Activated naive CD4-positive, alpha-beta T cell treated with anti-CD3 and anti-CD28 coated beads, Interleukin-2, amount 50 U/mL, for 16 hours (primary cell): ENCODE measurements around the gene PDCD4.
A peak's percentile ranks its signal among the peaks of the same experiment; 100 is the strongest.
"Not testable (repeated sequence)": the region's sequence is repeated elsewhere in the genome, so short reads cannot be mapped to it uniquely, and the experiment has no call there.

Experiments used
- DNase-seq: peaks from one replicate; pipeline ENCODE4 v3.0.0-alpha.2; 2020

PDCD4 gene

GRCh38 chr10:110887560-110887959, 15.8 kb downstream of the PDCD4 start:
- no peak for DNase-seq

DNA sequence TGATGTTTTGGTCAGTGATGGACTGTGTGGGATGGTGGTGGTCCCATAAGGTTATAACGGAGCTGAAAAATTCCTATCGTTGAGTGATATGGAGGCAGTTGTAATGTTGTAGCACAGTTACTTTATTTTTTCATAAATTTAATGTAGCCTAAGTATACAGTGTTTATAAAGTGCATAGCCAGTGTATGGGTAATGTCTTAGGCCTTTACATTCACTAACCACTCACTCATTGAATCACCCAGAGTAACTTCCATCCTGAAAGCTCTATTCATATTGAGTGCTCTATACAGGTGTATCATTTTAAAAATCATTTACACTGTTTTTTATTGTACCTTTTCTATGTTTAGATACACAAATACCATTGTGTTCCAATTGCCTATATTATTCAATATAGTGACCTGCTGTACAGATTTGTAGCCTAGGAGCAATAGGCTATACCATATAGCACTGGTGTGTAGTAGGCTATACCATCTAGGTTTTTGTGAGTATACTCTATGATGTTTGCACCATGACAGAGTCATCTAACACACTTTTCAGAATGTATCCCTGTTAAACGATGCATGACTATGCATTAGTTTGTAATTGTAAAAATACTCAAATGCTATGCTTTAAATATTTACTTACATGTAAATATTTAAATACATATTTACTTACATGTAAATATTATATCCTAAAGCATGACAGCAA, 21.0 kb downstream of the PDCD4 start:
- DNase-seq, result no peak

- no peak for DNase-seq
These were observed 21.9 kb downstream of the PDCD4 start for GRCh38 chr10:110893559-110894179.

GRCh38 chr10:110897184-110897583, 25.5 kb downstream of the PDCD4 start:
- no peak for DNase-seq

- DNase-seq, result no peak
These were observed 26.7 kb downstream of the PDCD4 start for GRCh38 chr10:110898391-110898790.

GRCh38 chr10:110900983-110901382, 29.3 kb downstream of the PDCD4 start:
- no peak for DNase-seq

- peak; percentile 61 for DNase-seq
These were observed 30.5 kb downstream of the PDCD4 start for GRCh38 chr10:110901954-110902819.

GRCh38 chr10:110903280-110904278, 31.9 kb downstream of the PDCD4 start:
- peak; percentile 23 for DNase-seq

GRCh38 chr10:110910138-110910537, 38.4 kb downstream of the PDCD4 start:
- DNase-seq, result no peak

DNA sequence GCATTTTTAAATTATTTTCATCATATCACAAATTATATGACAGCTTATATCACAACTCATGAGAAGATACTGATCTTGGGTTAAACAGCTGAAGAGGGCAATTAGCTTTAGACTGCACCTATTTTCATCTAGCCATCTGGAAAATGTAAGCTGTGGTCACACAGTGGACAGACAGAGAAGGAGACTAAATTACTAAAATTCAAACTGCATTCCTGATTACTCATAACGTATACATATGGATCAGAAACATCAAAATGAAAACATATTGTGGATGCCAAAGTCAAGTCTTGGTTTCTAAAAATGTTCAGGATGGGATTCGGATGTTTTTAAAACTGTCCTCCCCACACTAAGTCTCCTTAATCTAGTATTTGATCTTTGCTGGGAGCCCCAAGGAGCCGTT, 40.6 kb downstream of the PDCD4 start:
- DNase-seq, result no peak

DNA sequence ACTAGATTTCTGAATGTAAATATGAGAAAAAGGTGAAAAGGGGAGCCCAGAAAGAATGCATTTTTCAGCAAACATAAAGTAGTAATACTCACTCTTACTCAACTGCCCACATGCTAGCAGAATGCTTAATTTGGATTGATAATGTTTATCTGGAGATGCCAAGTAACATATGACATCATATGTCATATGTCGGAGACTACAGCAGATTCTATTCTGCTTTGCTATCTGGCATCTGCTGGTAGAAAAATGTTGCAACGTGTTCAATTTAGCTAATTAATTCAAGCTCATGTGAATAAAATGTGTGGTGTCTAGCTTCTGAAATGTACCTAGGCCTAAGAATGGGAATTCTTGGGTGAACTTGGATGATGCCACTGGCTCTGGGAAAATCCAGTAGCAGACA, 42.7 kb downstream of the PDCD4 start:
- DNase-seq, result no peak

- no peak for DNase-seq
These were observed 43.3 kb downstream of the PDCD4 start for GRCh38 chr10:110915035-110915434.

DNA sequence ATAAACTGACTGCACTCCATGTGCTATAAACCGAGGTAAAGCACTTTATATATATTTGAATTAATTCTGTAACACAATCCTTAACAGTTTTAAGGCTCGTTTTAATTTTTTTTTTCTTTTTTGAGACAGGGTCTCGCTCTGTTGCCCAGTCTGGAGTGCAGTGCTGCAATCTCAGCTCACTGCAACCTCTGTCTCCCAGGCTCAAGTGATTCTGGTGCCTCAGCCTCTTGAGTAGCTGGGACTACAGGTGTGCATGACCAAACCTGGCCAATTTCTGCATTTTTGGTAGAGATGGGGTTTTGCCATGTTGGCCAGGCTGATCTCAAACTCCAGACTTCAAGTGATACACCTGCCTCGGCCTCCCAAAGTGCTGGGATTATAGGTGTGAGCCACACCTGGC, 43.9 kb downstream of the PDCD4 start:
- DNase-seq, result not testable (repeated sequence)

- no peak for DNase-seq
These were observed 45.0 kb downstream of the PDCD4 start for GRCh38 chr10:110916554-110917346.

DNA sequence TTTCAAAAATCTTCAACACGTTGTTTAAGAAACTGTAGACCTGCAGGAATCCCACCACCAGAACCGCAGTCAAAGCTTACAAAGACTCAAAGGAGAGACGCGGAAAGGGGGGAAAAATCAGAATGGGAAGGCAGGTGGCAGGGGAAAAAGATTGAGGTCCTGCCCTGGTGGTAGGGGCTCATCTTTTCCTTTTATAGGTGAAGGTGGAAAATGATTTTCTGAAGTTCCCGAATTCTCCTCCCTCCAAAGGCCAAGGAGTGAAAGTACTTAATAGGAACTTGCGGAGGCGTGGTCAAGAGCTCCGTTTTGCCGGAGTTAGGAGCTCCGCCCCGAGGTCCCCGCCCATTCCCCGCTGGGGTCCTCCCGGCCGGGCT, 46.5 kb downstream of the PDCD4 start:
- DNase-seq, result peak; percentile 82

DNA sequence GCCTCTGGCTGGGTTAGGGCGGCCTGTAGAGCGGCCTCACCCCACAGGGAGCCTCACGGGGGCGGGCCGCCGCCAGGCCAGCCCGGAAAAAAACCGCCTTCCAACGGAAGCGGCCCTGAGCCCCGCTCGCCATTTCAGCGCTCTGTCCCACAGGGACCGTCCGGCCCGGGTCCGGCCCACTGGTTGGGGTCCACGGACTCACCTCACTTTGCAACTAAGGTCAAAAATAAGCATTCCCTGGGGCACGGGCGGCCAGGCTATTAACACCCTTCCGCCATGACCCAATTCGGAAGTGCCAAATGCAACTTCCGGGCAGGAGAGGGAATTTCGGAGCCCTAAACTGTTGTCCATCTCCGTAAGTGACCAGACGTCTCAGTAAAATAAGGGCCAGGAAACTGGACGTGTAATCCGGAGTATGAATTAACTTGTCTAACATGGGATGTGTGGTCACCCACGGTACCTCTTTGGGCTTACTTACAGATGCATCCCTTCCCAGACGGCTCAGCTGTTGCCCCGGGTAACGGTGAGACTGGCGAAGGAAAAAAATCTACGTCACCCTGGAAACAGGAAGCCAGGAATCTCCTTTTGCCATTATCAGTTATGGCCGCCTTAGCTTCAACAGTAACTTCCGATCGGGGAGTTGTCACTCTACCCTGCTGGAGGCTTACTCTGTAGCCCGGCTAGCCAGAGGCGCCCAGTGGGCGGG, 47.1 kb downstream of the PDCD4 start, which contains the start of gene BBIP1:
Gene BBIP1, minus strand, starts transcription at position 538 of the 706 bp plus-strand sequence. CDS start 1,023 bp downstream, outside the sequence.
- no peak for DNase-seq

DNA sequence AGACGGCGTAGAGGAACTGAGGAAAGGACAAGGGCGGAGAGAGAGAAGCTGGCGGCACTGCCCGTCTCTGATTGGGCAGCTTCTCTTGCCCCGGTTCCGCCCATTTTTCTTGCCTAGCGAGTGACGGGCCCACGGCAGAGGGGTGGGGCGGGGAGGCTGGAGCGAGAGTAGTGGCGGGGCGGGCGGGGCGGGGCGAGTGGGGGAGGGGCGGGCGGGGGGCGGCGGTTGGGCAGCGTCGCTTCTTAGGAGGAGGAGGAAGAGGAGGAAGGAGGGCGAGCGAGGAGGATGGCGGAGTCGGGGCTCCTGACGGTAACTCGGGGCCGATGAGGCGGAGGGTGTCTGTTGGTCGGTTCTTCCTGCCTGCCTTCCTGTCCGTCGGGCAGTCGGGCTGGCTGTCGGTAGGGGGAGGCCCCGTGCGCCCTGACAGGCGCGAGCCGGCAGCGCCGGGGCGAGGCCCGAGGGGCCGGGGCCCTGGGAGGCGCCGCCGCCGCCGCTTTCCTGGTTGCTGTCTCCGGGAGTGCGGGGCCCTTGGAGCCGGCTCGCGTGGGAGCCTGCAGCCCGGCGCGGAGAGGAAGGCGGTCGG, 47.7 kb downstream of the PDCD4 start, which contains the start of gene SHOC2:
Gene SHOC2, plus strand, starts transcription at position 256 of the 583 bp plus-strand sequence. CDS start 44,755 bp downstream, outside the sequence.
- DNase-seq, result peak; percentile 99

DNA sequence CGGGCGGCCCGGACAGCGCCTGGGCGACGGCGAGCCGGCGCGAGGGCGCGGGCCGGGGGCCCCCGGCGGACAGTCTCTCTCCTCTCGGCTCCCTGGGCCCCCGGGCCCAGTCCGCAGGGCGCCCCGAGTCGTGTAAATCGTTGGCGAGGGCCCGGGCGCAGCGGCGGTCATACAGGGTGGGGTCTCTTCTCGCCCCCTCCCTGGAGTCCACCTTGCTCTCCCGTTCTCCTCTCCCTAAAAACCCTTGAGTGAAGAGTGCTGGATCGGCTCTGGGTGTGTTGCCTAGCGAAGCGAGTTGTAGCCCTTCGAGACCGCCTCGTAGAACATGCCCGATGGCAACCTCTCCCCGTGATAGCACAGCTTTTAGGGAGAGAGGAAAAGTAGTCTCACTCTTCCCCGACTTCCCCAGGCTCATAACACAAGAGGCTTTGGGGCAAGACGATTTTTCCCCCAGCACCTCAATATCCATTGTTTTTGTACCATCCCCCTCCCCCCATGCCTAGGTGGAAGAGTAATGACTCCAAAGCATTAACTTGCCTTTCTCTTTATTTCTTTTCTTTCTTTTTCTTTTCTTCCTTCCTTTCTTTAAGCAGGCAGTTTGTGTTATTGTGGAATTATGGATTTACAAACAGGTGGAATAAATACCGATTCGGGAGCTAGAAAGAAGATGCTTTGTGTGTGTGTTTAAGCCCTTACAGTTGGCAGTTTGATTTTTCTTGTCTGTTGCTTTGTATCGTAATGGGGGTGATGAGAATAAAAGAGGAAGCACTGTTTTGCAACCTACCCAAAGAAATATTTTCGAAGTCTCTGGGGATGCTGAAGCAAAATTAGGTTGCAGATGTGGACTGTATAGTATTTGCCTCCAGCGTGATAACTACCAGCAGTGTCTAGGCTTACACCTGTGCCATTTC, 48.5 kb downstream of the PDCD4 start:
- DNase-seq, result peak; percentile 18

DNA sequence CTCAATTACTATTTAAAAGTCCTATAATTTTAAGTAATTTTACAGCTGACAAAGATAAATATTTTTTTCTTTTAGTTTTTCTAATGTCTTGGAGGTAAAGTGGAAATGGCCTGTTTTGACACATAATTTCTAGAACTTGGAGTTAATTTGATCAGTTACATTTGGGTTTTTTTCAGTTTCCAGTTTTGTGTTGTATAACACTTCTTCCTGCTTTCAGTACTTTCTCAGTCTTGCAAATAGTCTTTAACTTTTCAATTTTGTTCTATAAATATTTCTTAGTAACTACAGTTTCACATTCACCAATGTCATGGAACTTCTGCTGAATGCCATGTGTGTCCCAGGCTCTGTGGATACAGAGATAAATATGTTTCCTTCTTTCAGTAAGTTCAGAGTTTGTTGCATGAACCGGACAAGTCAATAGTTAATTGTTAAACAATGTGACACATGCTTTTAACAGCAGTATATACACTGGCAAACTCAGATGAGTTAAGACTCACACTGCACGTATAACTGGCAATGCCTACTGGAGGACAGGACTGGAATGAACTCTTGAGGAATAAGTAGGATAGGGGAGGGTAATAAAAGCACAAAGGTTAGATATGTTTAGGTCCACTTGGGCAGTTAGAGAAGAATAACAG, 52.2 kb downstream of the PDCD4 start:
- no peak for DNase-seq
